GM13976 (cell line): ENCODE results near the gene GALNT14.

Experiments
- DNase-seq: peaks from one replicate; pipeline ENCODE4 v3.0.0; 2012; ENCODE audit warnings: low spot score
- CTCF ChIP-seq: IDR thresholded peaks from 2 replicates; pipeline ENCODE4 v1.5.1; 2012; ENCODE audit warnings: borderline replicate concordance, mild to moderate bottlenecking; ENCODE audit not compliant: insufficient read depth; ENCODE audit errors: extremely low read depth, missing control alignments, control extremely low read depth
- in situ Hi-C: fragments of 300-500 bp; cut with MboI; formaldehyde crosslinking; loops from one replicate; pipeline ENCODE4 v1.12.0; 2022; ENCODE audit warnings: low sequenced_read_pairs, mixed read lengths, inconsistent platforms; ENCODE audit not compliant: unreplicated experiment

GALNT14 gene

DNA sequence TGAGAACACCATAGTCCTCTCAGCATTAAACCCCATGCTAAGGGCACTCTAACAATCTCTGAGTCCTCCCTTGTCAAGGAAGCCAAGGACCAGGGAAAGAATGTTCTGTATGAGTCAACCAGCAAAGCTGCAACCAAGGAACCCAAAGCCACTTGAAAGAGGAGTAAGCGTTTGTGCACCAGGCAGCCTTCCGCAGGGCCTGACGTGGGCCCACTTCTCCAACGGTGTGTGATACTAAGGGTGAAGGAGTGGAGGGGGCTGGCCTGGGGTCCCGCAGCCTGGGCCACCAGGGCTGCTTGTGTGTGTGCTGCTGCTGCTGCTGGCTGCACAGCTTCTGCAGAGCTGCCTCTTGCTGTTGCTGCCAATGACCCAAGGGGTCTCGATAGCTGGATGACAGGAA is 30.1 kb upstream of the GALNT14 start:
- TF ChIP-seq CTCF: no peak
- in situ Hi-C loops: no loop called here
- DNase-seq: no peak

GRCh38 chr2:31166925-31167324 is 28.7 kb upstream of the GALNT14 start:
- in situ Hi-C loops: no loop called here
- no peak for DNase-seq
- no peak for TF ChIP-seq CTCF

GRCh38 chr2:31163011-31163539 is 24.8 kb upstream of the GALNT14 start:
- in situ Hi-C loops: no loop called here
- TF ChIP-seq CTCF: no peak
- DNase-seq: no peak

GRCh38 chr2:31161637-31162036 is 23.4 kb upstream of the GALNT14 start:
- TF ChIP-seq CTCF: no peak
- DNase-seq: no peak
- in situ Hi-C loops: no loop called here

DNA sequence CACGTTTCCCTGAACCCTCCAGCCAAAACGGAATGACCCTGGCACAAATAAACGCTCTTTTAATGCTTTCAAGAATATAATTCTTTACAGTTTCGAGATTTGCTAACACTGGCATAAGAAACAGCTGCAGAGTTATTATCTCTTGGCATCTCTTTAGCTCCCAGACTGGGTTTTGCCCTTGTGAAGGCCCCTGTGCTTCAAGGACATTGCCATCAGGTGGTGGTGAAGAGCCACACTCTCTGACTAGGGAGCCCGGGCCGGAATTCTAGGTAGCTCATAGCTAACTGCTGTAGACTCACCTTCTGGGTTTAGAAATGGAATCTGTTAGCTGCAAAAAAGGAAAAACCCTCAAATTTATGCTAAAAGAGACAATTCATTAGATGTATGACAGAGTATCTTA is 13.3 kb upstream of the GALNT14 start:
- in situ Hi-C loops: no loop called here
- no peak for TF ChIP-seq CTCF

DNA sequence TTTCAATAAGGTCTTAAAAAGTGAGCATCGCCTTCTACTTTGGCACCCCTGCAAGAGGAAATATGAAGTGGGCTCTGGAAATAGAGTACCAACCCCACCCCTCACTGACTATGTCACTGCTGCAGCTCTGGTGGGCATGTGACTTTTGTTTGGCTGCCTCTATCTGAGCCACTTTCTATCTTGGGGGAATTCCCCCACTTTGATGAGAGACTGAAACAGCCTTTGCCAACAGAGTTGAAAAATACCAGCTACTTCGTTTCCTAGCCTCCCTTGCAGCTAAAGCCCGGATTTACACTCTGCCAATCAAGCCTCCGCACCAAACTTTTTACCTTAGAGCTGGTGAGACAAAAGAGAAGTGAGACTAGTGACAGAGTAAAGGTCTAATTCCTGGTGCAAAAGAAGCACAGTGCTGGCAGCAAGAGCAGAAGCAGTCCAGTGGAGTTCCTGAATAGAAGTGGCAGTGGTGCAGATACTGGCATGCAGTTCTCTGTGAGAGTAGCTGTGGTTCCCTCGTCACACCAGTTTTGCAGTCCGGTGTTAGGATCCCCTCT is 12.0 kb upstream of the GALNT14 start:
- in situ Hi-C loops: no loop called here
- no peak for DNase-seq
- no peak for TF ChIP-seq CTCF

More for the DNA sequence above, 13.3 kb upstream of the GALNT14 start:
- no peak for DNase-seq
